ENCODE data around the gene CNPY3. TPM values are rescaled to one million over a fixed set of nuclear protein-coding genes. Genes with fewer than 3 reads are reported as not detected.

The CNPY3 gene
- total and polyA plus RNA-seq, 2 of the 13 experiments (the other 11 are each of a cell fraction or from before 2014, with no cell fraction given), result 42.3 to 60.2 TPM

- TF ChIP-seq ZNF580 (CRISPR knock-in tag; IDR thresholded peaks at IDR 0.05; ENCODE audit: borderline replicate concordance, low read depth) (no peak), PHF21A (CRISPR knock-in tag; IDR thresholded peaks at IDR 0.05) (0 out of 2 replicates have a peak, but pooled peaks have one; percentile 4), POLR2AphosphoS5 (IDR thresholded peaks at IDR 0.05; ENCODE audit: low read depth, low read length) (no peak), SAFB2 (CRISPR knock-in tag; IDR thresholded peaks at IDR 0.05; ENCODE audit: borderline replicate concordance, low read depth) (no peak), ATF1 (CRISPR knock-in tag; IDR thresholded peaks at IDR 0.05) (no peak), MAF1 (CRISPR knock-in tag; IDR thresholded peaks at IDR 0.05; ENCODE audit: borderline replicate concordance) (no peak), ZBED4 (CRISPR knock-in tag; IDR thresholded peaks at IDR 0.05; ENCODE audit: borderline replicate concordance) (no peak), ZNF20 (CRISPR knock-in tag; IDR thresholded peaks at IDR 0.05) (no peak), REPIN1 (CRISPR knock-in tag; IDR thresholded peaks at IDR 0.05; ENCODE audit: borderline replicate concordance, low read depth) (no peak), NR2F1 (CRISPR knock-in tag; IDR thresholded peaks at IDR 0.05) (no peak), CBX1 (IDR thresholded peaks at IDR 0.05; ENCODE audit: low read depth) (no peak), ZNF30 (CRISPR knock-in tag; IDR thresholded peaks at IDR 0.05) (0 out of 2 replicates have a peak, but pooled peaks have one; percentile 69), ZNF441 (CRISPR knock-in tag; IDR thresholded peaks at IDR 0.05; ENCODE audit: borderline replicate concordance) (0 out of 2 replicates have a peak, but pooled peaks have one; percentile 10), NFIC (IDR thresholded peaks at IDR 0.05; ENCODE audit: low read length) (no peak), ZNF180 (CRISPR knock-in tag; IDR thresholded peaks at IDR 0.05; ENCODE audit: borderline replicate concordance, low read depth) (peak; percentile 10; the same call in 1 of the 2 replicates), PCBP2 (optimal IDR thresholded peaks at IDR 0.05; ENCODE audit: low read depth, low read length, poor library complexity, severe bottlenecking) (no peak), TMF1 (CRISPR knock-in tag; IDR thresholded peaks at IDR 0.05; ENCODE audit: low read depth) (no peak), GTF3A (CRISPR knock-in tag; conservative IDR thresholded peaks at IDR 0.05) (no peak), ZNF703 (CRISPR knock-in tag; IDR thresholded peaks at IDR 0.05; ENCODE audit: borderline replicate concordance) (no peak)
- TF ChIP-seq, protein P1, sequence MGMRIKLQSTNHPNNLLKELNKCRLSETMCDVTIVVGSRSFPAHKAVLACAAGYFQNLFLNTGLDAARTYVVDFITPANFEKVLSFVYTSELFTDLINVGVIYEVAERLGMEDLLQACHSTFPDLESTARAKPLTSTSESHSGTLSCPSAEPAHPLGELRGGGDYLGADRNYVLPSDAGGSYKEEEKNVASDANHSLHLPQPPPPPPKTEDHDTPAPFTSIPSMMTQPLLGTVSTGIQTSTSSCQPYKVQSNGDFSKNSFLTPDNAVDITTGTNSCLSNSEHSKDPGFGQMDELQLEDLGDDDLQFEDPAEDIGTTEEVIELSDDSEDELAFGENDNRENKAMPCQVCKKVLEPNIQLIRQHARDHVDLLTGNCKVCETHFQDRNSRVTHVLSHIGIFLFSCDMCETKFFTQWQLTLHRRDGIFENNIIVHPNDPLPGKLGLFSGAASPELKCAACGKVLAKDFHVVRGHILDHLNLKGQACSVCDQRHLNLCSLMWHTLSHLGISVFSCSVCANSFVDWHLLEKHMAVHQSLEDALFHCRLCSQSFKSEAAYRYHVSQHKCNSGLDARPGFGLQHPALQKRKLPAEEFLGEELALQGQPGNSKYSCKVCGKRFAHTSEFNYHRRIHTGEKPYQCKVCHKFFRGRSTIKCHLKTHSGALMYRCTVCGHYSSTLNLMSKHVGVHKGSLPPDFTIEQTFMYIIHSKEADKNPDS (CRISPR knock-in tag; IDR thresholded peaks at IDR 0.05), result 0 out of 2 replicates have a peak, but pooled peaks have one; percentile 56
- TF ChIP-seq, protein P2, sequence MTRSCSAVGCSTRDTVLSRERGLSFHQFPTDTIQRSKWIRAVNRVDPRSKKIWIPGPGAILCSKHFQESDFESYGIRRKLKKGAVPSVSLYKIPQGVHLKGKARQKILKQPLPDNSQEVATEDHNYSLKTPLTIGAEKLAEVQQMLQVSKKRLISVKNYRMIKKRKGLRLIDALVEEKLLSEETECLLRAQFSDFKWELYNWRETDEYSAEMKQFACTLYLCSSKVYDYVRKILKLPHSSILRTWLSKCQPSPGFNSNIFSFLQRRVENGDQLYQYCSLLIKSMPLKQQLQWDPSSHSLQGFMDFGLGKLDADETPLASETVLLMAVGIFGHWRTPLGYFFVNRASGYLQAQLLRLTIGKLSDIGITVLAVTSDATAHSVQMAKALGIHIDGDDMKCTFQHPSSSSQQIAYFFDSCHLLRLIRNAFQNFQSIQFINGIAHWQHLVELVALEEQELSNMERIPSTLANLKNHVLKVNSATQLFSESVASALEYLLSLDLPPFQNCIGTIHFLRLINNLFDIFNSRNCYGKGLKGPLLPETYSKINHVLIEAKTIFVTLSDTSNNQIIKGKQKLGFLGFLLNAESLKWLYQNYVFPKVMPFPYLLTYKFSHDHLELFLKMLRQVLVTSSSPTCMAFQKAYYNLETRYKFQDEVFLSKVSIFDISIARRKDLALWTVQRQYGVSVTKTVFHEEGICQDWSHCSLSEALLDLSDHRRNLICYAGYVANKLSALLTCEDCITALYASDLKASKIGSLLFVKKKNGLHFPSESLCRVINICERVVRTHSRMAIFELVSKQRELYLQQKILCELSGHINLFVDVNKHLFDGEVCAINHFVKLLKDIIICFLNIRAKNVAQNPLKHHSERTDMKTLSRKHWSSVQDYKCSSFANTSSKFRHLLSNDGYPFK (CRISPR knock-in tag; IDR thresholded peaks at IDR 0.05; ENCODE audit: borderline replicate concordance), result no peak
Measured at GRCh38 chr6:42891199-42891722, 38.0 kb upstream of the CNPY3 start (continued).
